ENCODE data around the gene BCL7C.
"Not testable (repeated sequence)": the region's sequence is repeated elsewhere in the genome, so short reads cannot be mapped to it uniquely, and the experiment has no call there.

The BCL7C gene

GRCh38 chr16:30893744-30894539 is at the start of gene BCL7C:
Gene BCL7C, minus strand, starts transcription at chr16:30894077. Its CDS starts 133 bp downstream, at chr16:30893944.
- peak; percentile 95 for DNase-seq

GRCh38 chr16:30942426-30942806 is 48.5 kb upstream of the BCL7C start:
- no peak for DNase-seq

- no peak for DNase-seq
Observed at GRCh38 chr16:30941600-30942425, 47.9 kb upstream of the BCL7C start.

DNA sequence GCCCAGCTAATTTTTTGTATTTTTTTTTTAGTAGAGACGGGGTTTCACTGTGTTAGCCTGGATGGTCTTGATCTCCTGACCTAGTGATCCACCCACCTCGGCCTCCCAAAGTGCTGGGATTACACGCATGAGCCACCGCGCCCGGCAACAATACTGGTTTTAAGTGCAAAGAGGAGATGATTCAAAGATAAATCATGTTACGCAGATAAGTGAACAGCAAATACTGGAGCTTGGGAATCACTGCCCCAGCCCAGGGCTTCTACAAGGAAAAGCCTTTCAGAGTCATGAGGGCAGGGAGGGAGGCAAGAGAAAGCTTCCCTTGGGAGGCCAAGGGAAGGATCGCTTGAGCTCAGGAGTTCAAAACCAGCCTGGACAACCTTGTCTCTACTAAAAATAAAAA is 45.7 kb upstream of the BCL7C start:
- DNase-seq, result not testable (repeated sequence)

DNA sequence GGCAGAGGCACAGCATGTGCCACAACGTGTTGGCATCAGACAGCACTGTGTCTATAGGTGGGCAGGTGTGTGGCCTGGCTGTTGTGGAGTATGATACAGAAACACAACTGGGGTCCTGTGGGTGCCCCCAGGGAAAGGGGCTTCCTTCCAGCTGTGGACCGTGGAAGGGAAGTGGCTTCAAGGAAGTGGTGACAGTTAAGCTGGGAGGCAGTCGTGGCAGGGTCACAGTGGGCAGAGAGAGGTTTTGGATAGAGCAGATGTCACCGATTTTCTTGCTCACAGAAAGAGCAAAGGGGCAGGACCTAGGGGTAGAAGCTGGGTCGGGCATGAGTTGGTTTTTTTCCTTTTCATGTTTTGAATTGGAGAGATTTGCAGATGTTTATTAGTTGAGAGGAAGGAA is 43.8 kb upstream of the BCL7C start:
- no peak for DNase-seq

- no peak for DNase-seq
Observed at GRCh38 chr16:30934827-30935557, 41.1 kb upstream of the BCL7C start.

DNA sequence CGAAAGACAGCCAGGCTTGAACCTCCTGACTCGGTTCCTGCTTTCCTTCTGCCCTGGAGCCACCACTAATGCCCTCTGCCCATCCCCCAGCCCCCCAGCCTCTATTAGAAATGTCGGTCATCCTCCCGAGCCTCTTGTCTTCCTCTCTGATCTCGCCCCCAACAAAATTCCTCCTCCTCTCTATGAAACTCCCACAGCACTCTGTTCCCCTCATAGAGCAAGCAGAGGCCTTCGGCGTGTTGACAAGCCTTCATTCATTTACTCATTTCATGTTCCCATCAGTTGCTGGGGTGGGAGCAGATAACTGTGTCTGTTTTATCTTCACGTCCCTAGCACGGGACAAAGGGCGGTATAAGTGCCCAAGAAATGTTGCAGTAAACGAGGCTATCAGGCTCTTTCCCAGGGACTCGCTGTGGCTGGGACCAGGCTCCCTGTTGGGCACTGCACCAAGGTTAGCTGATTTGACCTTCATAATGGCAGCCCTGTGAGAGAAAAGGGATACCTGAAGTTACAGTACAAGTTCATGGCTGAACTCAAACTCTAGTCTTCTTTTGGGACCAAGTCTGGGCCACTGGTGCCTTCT is 37.3 kb upstream of the BCL7C start:
- DNase-seq, result no peak

GRCh38 chr16:30930160-30930571 is 36.3 kb upstream of the BCL7C start:
- DNase-seq, result no peak

- DNase-seq, result no peak
Observed at GRCh38 chr16:30929167-30929566, 35.3 kb upstream of the BCL7C start.

- no peak for DNase-seq
Observed at GRCh38 chr16:30928390-30928789, 34.5 kb upstream of the BCL7C start.

DNA sequence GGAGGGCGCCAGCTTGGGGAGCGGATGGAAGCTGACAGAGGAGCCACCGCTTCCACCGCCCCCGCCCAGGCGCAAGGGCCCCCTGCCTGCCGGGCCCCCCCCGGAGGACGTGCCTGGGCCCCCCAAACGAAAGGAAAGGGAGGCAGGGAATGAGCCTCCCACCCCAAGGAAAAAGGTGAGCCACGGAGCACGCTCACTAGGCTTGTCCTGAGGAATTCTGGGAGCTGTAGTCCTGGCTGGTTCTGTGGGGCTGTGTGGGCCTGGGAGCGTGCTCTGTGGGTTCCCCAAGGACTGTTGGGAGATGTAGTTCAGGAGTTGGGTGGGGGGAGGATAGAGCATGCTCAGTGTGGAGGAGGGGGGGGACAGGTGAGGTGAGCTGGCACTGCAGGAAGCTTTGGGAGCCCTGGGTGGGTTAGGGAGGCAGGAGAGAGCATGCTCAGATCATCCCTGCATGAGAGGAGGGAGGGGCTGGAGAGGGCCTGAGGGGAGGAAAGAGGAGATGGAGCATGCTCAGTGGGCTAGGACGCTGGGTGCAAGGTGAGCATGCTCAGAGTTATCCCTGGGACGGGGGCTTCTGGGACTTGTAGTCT is 34.0 kb upstream of the BCL7C start:
- peak; percentile 77 for DNase-seq

- no peak for DNase-seq
Observed at GRCh38 chr16:30926937-30927788, 33.3 kb upstream of the BCL7C start.

- DNase-seq, result no peak
Observed at GRCh38 chr16:30925995-30926811, 32.3 kb upstream of the BCL7C start.

DNA sequence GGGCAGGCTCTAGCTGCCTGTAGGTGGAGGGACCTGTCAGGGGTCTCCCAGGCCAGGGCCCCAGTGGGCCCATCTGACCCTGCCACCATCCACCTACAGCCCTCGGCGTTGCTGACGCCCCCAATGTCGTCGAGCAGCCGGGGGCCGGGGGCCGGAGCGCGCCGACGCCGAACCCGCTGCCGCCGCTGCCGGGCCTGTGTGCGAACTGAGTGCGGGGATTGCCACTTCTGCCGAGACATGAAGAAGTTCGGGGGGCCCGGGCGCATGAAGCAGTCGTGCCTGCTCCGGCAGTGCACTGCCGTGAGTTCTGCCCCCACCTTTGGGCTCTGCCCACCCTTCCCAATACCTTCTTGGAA is 31.7 kb upstream of the BCL7C start:
- peak; percentile 58 for DNase-seq

DNA sequence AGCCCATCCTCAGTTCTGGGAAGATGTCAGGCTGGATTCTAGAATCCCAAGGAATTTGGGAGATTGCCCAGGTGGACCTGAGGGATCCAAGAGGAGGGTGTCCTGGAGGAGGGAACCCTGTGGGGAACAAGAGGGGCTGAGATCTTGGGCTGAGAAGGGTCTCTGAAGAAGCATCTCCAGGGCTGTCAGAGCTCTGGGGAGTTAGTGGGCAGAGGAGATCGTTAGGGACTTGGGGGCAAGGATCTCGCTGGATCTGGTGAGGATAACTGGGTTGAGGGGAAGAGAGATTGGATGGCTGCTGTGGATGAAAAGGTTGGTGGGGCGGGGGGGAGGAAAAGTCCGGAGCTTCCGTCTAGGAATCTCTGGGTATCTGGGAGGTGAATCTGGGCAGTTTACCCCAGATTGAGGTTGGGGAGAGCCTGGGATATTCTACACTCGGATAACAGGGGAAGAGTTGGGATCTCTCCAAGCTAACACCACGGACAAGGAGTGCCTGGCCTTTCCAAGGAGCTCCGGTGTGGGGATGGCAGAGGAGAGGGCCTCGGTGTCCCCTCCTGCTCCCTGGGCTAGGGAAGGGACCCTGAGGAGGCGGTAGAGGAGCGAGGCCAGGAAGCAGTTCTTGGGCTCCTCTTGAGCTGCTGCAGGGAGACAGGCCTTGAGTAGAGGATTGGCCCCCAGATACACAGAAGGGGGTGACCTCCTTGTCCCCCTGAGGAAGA is 31.2 kb upstream of the BCL7C start:
- DNase-seq, result no peak

GRCh38 chr16:30924076-30924912 is 30.4 kb upstream of the BCL7C start:
- no peak for DNase-seq

- DNase-seq, result no peak
Observed at GRCh38 chr16:30923554-30924075, 29.7 kb upstream of the BCL7C start, which contains the start of gene FBXL19. Gene FBXL19, plus strand, starts transcription at chr16:30923572. Its CDS starts 2,183 bp downstream, at chr16:30925755.

DNA sequence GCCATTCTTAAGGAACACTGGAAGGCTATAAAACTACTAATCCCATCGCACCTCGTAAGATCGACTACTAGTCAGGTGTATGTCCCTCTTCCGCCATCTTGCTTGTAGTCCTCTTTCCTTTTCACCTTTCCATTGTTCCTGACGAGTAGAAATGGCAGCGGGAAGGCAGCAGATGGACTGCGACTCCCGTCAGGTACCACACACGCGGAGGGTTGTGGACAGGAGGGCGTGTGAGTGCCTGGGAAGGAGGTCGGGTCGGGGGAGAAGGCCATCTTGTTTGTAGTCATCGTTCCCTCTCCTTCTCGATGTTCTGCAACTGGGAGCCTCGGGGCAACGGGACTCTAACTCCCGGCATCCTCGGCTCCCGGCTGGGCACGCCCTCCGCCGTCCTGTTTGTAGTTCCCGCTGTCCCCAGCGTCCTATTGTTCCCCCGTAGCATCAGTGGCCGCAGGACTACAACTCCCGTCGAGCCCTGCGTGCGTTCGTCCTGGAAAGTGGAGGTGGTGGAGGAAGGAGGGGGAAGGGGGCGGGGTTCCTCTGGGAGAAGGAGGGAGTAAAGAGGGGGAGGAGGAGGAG is 29.2 kb upstream of the BCL7C start:
- DNase-seq, result peak; percentile 100
